Stimulated activated CD4-positive, alpha-beta T cell treated with anti-CD3 and anti-CD28 coated beads, Interleukin-1b, Interleukin-23, amount 100 ng/mL, for 24 hours (primary cell): ENCODE data around the gene LEO1.

ENCODE experiments used
- DNase-seq, 4 experiments: peaks; one replicate each; pipeline ENCODE4 v3.0.0-alpha.2; 2020; ENCODE audit warnings: low read depth in 4 of 4, low spot score in 1 of 4

The LEO1 gene

DNA sequence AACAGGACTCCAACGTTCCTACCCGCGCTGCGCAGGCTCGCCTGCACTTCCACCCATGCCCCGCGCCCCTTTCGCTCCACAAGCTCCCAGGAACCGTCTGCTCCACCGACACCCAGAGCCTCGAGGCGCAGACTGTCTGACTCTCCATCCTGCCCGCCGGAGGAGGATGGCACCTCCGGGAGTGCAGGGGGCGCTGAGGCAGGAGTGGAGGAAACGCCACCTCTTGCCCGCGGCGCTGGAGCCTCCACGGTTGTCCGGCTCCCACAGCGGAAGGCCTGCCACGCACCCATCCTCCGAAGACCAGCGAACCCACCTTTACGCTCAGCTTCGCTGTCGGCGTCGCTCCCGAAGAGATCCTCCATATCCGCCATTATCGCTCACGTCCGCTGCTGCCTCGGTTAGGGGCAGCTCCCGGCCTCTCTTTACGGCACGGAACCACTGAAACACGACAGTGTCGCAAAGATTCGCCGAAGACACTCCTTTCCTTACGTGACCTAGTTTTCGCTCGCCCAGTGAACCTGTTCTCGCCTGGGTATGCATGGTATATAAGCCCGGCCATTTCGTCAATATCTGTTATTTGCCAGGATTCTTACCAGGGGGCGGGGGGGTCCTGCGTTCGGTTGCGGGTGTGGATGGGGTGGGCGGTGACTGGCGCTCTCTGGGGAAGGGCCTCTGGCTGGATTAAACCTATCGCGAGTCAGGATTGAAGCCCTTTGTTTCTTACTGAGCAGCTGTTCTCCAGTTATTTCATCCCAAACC lies at the start of gene LEO1:
TSS of gene LEO1 (minus strand) at position 404 of the 759 bp plus-strand sequence. CDS start at position 371, 33 bp downstream.
- peak; percentile 63 to 79 (median 77) for DNase-seq

DNA sequence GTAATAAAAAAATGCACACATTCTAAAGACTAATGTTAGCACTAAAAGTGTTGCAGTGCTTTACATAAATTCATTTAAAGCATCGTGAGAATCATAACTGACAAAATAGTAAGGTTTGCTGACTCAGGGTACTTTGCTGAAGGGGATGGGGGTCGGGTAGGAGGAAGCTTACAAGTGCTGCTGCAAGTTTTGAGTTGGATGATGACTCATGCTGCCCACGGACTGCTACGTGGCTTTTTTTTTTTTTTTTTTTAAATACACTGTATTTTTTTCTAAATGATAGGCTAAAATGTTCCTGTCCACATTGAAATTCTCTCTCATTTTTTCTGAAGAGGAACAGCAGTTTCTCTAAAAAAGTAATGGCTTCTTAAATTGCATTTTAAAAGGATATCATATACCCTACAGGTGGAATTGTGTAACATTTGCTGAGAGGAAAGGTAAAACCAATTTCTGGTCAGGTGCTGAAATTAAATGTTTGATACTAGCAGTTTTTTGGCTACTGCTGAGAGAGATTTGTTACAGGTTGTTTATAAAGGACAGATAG lies 49.6 kb upstream of the LEO1 start:
- DNase-seq: peak; percentile 44 to 60 (median 53)

DNA sequence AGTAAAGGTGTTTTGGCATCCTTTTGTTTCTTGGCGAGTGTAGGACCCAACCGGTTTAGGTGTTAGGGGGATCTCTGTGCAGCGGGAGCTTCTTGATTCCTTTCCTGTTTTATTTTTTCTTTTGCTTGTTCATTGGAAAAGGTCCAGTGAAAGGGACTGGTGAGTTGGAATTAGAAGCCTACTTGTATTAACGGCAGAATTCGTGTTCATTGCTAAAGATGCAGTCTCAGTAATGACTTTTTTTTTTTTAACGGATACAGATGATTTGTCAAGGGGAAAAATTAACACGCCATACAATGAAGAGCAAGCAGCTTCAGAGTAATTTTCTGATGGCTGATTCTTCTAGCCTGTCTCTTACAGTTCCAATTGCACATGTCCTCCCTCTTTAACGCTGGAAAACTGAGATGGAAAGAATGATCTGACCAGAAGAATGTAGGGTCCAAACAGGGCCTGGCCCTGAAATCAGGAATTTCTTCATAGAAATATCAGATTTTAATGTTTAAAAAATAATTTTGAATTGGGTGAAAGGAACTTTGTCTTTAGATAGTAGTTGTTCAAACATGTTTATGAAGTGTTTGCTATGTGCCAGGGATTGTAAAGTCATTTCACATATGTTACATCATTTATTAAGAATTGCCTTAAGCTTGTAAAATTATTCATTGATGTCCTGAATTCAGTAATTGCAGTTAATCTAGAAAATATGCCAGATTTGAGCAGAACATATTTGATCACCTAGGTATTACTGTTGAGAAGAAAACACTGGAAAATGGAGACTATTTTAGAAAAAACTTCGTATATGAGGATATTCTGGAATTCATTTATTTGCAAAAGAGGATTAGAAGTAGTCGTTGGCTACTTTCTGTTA lies 48.9 kb upstream of the LEO1 start:
- DNase-seq: no peak

DNA sequence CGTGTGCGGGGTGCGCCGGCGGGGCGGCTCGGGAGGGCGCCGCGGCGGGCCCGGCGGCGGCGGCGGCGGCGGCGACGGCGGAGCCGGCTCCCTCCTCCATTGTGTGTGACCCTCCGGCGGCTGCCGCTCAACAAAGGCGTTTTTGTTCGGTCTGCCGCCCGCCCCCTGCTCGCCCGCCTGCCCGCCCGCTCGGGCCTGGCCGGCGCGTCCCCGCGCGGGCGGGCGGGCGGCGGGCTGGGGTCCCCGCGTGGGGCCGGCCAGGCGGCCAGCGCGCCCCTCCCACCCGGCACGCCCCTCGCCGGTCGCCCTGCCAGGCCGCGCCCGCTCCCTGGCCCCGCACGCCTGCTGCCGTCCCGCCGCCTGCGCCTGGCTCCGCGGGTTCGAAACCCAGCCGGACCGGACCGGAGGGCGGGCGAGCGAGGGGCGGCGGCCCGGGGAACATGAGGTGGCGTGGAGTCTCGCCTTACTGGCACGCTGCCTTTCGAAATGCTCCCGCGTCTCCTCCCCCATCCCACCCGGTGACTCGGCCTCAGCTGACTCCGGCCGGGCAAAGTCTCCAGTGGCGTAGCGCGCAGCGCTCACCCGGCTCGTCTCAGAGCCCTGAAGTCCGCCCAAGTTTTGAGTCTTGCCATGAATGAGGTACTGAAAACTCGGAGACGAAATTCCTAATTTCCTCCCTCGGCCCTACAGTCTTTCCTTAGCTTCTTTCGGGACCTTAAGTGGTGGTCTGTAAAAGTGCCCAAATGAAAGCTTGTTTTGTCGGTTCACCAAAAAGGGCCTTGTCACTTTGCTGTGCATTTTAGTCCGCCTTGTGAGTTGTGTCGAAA lies 48.0 kb upstream of the LEO1 start:
- peak in 3 of 4 experiments; percentile 33 to 46 (median 45) for DNase-seq

DNA sequence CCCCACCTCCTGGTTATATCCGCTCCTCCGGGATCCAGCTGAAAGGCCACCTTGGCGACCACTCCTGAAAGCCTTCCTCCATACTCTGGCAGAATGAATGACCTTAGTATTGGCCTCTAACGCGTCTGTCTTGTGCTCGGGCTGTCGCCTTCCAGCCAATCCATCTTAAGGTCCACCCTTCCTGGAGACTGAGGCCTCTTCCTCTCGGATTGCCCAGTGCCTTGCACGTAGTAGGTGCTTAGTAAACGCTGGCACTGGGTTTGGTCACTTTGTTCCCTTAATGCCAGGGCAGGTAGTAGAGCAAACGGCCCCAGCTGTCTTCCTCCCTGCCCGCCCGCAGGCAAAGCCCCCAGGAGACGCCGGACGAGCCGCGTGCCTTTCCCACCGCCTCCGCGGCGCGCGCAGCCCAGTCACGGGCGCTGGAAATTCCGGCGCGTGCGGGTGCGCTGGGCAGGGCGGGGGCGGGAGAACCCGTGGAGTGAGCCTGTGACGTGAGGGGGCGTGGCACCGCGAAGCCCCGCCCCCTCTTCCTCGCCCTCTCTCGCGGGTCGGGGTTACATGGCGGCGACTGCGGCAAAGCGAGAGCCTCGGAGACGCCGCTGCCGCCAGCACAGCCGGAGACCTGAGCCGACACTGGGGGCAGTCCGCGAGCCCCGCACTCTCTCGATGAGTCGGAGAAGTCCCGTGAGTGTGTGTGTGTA lies 47.3 kb upstream of the LEO1 start, which contains the start of gene MAPK6:
TSS of gene MAPK6 (plus strand) at position 527 of the 701 bp plus-strand sequence. CDS start 27,242 bp downstream, outside the sequence.
- DNase-seq: peak; percentile 82 to 94 (median 92)

DNA sequence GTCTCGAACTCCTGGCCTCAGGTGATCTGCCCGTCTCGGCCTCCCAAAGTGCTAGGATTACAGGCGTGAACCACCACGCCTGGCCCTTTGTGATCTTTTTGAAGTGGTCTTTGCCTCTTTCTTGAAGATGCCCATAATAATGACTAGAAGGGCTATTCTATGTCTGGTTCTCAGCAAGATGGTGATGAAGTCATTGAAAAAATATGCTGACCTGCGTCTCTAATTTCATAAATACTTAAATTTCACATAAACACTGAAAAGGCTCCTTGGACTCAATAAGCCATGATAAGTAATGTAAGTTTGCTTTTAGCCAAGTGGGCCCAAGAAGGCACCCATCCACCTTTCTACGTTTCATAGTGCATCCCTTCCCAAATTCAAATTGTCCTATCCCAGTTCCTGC lies 46.7 kb upstream of the LEO1 start:
- DNase-seq: no peak

DNA sequence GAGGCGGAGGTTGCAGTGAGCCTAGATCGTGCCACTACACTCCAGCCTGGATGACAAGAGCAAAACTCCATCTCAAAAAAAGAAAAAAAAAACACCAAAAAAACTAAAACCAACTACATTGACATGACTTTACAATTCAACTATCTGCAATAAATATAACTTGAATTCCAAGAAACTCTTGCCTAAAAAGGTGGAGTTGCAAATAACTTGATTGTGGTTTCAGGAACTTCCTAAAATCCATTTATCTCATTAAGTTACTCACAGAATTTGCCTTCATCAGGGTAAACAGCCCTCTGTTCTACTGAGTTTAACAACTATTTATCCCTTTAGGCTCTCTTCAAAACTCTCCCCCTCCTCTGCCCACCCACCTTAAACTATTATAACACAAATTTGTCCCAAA lies 44.7 kb upstream of the LEO1 start:
- DNase-seq: no peak

DNA sequence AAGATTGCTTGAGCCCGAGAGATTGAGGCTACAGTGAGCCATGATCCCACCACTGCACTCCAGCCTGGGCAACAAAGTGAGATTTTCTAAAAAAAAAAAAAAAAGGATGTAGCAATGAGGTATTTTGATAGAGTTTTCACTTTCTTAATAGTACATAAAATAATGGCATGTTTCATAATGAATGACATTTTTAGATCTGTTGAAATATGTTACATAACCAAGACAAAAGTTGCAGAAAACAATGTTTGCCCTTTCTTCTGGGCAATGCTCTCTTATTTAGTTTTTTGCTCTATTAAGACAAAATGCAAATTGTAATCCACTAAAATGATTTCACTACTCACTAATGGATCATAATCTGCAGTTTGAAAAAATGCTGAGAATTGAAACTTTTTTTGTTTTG lies 43.0 kb upstream of the LEO1 start:
- DNase-seq: no peak

DNA sequence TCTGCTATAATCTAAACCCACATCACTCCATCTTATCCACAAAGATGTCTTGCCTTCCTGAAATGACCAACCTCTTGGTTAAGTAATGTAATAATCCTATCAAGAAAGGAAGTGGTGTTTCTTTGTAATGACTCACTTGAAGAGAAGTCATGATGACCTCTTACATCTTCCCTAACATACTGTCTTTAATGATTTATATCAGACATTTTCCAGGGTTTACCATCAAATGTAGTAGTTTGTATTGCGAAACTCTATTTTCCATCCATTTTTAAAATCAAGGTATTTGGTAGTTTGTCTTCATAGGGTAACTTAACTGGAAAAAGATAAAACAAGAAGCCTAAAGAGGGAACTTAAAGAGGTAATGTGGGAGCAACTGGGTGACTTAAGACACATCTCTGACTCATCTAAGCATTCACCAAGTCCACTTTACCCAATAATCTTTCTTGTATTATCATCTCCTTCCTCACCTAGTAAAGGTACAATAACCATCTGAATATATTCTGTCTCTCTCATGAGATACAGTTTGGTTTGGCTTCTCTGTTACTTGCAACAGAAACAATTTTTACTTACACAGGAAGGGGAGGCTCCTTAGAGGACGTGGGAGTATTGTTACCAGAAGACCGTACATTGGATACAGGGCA lies 41.7 kb upstream of the LEO1 start:
- no peak for DNase-seq

DNA sequence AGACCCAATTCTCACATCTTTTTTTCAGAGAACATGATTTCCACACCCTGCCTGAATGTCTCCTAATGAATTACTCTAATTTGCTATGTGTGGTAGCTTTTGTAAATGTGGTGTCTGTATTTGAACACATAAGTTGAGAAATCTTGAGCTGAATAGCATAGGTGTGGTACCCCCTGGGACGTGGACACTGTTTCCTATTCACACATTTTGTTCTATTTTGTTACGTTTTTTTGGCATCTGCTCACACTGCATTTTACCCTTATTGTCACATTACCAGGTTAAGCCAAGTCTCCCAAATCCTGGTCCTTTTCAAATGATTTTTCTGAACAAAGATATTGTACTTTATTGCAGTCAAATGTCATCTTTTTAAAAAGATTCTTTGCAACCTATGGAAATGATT lies 40.6 kb upstream of the LEO1 start:
- DNase-seq: no peak

DNA sequence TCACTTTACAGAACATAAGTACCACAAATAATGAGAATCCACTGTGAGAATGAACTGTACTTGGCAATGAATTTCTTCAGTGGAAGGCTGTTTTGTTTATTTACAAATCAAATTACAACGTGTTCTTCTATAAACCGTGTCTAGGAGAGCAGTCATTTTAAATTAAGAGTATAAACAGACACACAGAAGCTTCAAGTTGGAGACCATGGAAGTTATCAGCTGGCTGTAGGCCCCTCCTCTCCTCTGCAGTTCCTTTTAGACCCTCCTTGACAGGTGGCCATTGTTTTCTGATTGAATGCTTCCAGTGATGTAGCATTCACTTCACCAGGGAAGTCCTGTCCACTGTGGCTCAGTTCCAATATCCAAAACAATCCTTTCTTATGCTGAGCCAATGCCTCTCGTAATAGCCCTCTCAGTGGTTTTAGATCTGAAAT lies 40.1 kb upstream of the LEO1 start:
- DNase-seq: no peak

DNA sequence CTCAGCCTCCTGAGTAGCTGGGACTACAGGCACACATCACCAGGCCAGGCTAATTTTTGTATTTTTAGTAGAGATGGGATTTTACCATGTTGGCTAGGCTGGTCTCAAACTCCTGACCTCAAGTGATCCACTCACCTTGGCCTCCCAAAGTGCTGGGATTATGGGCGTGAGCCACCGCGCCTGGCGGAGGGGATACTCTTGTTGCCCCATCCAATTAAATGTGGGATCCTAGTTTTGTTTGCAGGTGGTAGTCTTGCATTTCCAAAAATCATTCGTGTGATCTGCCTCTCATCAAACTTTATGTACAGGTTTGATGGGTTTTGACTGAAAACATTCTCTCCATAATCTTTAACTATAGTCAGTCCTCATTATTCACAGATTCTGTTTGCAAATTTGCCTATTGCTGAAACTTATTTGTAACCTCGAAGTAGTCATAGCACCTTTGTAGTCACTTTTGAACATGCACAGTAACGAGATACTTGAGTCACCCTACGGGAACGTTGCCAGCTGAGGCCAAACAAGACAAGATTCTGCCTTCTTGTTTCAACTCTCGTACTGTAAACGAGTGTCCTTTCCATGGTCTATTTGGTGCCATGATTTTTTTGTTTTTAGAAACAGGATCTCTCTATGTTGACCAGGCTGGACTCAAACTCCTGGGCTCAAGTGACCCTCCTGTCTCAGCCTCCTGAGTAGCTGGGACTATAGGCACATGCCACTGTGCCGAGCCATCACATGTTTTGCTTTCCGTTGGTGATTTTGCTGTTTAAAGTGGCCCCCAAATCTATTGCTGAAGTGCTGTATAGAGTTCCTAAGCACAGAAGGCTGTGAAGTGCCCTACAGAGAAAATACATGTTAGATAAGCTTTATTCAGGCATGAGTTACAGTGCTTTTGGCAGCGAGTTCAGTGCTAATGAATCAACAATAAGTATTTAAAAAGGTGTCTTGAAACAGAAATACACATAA lies 39.3 kb upstream of the LEO1 start:
- peak in 2 of 4 experiments; percentile 47 to 68 for DNase-seq

DNA sequence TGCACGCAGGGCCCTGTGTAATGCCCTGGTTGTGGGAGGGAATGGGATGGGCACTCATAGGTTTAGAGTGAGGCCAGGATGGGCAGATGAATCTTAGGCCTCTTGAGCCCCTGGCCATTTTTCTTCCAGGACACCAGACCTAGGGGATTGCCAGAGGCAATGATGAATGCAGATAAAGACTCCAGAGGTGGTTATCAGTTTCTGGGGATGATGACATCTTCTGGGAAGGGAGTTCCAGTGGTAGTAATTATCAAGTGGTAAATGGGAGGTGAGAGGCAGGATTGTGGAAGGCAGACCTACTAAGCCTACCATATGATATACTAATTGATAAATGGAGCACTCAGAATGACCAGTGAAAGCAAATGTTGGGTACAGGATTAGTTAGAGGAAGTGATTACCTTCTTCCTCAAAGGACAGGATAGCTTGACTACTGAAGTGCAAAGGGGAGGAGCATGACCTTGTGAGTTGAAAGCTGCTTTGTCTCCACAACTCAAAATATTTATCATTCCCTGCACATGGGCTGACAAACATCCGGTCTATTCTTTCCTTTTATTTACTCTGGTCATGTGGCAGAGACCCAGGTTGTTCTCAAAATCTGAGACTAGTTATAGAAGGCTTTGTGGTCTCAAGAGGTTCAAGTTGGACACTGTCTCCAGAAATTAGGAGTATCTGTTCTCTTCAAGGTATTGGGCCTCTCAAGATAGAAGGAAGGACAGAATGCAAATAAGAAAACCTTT lies 37.3 kb upstream of the LEO1 start:
- DNase-seq: no peak

DNA sequence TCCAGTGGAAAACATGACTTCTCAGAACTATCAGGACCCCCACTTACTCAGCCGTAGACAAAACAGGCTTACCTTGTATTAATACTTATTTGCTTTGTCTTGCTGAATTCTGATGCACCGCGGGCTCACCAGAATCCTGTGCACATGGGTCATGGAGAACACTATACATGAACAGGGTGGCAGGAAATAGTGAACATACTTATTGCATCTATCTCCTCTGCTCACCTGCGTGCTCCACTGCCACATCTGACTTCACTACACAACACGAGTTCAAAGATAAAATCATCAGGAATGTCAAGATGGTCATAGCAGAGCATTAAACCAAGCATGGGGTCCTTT lies 36.8 kb upstream of the LEO1 start:
- no peak for DNase-seq

DNA sequence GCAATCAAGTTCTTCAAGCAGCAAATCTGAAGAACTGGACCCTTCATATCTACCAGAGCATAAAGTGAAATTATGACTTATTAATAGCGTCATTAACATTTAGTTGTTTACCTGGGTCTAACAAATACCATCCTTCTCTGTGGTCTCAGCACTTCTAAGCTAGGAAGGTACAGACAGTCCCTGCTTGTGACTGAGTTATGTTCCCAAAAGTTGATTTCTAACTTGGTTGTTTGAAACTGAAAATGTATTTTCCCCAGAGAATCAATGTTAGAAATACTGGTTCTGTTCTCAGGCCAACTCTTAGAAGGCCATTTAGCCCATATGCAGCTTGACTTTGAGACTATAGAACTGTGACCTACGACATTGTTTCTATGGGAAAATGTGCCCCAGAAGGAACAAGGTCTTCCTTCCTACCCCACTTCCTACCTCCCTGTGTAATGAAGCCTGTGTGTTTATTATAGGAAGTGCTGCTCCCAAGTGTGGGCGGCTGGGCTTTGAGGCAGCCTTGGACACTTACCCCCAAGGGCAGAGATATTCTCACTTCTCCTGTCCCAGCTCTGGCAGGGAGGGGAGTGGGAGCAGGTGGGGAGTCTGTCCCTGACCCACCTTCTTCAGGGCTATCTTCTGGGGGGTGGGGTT lies 35.2 kb upstream of the LEO1 start:
- no peak for DNase-seq

DNA sequence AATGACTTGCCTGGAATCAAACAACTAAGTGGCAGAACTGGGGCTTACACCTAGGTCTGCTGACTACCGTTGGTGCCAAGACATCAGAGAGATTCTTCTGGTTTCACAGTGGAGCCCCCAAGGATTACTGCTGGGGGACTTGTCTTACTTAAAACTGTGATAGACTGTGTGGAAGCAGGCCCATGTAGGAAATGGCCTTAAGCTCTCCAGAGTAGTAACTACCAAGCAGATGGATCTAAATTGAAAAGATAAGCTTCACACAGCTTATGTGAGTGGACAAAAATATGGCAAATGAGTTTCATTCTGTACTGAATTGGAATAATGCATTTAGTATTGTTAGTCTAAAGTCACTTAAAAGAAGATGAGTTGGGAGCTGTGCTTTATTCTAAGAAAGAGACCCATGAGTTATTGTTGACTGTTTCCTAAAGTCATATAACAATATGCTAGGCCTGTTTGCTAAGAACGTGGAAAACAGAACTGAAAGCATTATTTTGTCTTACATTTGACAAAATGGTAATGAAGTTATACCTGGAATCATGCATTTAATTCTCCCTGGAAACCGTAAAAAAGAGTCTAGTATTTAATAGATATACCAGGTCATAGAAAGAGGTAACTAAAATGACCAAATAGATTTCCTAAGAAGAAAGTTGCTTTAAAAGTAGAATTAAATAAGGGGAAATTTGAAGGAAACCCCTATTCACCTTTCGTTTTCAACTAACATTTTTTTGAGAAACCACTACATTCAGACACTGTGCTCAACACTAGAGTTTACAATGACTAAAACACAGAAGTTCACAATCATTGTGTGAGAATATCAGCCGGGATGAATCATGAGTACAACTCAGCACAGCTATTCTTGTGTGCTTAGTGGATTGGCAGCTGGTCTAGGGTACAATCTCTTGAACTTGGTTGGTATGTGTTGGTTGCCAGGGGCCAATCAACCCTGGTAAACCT lies 34.4 kb upstream of the LEO1 start:
- DNase-seq: no peak
